Kidney glomerular epithelial cell (primary cell): ENCODE data around the gene SH3RF1.
"Not testable (repeated sequence)": the region's sequence is repeated elsewhere in the genome, so short reads cannot be mapped to it uniquely, and the experiment has no call there.

ENCODE experiments used
- DNase-seq: peaks from one replicate; lab custom pipeline; 2025; lab: John Stamatoyannopoulos, UW

SH3RF1 gene

DNA sequence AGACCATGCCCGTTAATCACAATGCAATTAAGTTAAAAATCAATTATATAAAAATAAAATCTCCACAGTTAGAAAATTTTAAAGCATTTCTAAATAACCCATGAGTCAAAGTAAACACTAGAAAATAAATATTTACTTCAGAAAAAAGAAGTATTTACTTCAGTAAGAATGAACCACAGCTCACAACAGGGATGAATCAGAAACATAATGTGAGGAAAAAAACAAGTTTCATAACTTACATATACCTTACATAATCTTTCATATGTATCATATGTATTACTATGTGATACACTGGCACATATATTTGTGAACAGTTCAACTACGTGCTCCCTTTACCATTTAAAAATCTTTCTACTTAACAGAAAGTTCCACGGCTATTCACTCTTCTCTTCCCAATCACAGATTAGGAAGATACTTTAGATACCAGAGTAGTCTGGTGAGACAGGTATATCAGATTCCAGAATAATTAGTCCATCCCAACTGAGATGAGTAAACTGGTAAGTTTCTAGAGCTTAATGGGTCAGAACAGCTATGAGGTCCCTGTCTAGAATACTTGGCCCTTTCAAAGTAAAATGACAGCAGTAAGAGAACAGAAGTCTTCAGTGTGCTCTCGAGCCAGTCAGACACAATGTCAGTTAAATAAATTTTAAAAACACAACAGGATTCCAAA is 70.3 kb downstream of the SH3RF1 start:
- DNase-seq: peak; percentile 26

DNA sequence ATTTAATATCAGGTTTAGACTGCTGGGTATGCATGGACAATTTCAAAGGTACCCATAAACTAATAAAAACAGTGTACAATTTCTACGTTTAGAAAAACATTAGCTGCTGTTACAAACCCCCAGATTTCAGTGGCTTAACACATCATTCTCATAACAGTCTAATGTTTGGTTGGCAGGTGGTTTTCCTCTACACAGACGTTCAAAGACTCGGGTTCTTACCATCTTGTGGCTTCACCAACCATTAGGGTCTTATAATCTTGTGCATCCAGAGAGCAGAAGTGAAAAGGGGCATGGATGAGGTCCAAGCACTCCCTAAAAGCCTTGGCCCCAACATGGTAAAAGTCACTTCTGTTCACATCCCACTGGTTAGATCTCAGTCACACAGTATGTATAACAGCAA is 71.6 kb downstream of the SH3RF1 start:
- DNase-seq: no peak

GRCh38 chr4:169198167-169198566 is 72.6 kb downstream of the SH3RF1 start:
- no peak for DNase-seq

- not testable (repeated sequence) for DNase-seq
These were observed 73.5 kb downstream of the SH3RF1 start for GRCh38 chr4:169197206-169197605.

- DNase-seq: no peak
These were observed 75.7 kb downstream of the SH3RF1 start for GRCh38 chr4:169195032-169195431.

DNA sequence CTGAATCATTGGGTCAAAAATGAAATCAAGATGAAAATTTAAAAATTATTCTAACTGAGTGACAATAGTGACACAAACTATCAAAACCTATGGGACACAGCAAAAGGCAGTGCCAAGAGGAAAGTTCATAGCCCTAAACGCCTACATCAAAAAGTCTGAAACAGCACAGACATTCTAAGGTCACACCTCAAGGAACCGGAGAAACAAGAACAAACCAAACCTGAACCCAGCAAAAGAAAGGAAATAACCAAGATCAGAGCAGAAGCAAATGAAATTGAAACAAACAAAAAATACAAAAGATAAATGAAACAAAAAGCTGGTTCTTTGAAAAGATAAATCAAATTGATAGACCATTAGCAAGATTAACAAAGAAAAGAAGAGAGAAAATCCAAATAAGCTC is 80.8 kb downstream of the SH3RF1 start:
- DNase-seq: not testable (repeated sequence)

GRCh38 chr4:169189372-169189771 is 81.4 kb downstream of the SH3RF1 start:
- no peak for DNase-seq

DNA sequence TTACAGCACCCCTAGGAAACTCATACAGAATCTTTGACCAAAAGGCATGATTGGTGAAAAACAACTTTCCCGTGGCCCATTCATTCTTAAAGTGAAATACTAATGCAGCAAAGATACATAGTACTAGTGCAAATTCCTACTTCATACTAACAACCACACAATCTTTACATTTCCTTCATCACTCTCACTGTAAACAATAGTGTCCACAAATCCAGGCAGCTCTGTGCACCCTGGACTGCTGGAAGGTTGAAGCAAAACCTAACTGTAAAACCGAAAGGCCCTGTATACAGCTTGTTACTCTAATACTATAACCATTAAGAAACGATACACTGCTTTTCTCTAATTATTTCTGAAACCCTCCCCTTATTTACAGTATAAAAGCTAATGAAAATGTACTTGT is 82.6 kb downstream of the SH3RF1 start:
- DNase-seq: no peak

DNA sequence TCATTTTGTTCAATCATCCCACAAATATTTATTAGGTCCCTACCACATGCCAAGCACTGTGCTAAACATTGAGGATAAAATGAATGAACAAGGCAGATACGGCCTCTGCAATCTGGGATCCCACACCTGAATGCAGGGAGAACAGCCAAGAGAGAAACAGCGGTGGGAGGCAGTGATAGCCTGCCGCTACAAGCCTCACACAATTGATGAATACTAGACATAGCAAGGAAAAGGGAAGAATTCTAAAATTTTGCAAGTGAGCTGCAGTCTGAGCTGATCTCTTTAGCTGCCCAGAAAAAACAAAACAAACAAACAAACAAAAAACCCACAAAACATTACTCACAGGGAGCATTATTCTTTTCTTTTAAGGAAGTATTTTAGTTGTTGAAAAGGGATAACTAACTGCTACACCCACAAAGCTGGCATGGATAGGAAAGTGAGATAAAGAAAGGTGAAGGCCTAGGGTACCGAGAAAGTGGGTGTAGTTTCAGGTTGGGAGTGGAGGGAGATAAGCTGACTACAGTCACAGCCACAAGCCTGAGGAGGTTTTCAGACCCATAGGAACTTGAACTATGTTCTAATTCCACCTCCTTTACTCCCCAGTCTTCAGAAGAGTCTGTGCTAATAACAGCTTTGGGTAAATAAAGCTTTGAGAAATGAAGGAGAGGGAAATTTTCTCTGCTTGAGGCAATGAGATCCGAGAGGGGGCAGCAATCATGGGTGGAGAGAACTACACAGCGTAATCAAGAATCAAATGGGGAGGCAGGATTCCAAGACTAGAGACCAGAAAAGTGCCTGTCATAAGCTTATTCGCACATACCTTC is 85.4 kb downstream of the SH3RF1 start:
- no peak for DNase-seq

GRCh38 chr4:169184686-169185085 is 86.1 kb downstream of the SH3RF1 start:
- DNase-seq: no peak

GRCh38 chr4:169184236-169184635 is 86.5 kb downstream of the SH3RF1 start:
- no peak for DNase-seq

DNA sequence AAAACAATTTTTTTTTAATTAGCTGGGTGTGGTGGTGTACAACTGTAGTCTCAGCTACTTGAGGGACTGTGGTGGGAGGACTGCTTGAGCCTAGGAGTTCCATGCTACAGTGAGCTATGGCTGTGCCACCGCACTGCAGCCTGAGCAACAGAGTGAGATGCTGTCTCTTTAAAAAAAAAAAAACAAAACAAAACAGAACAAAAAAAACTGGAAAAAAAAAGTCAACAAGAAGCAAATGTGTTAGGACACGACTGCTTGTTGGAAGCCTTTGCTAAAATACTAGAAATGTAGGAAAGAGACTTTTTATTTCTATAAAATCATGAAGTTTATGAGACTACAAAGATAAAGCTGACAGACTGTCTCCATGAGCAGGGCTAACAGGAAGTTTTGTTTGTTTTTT is 87.2 kb downstream of the SH3RF1 start:
- DNase-seq: no peak

DNA sequence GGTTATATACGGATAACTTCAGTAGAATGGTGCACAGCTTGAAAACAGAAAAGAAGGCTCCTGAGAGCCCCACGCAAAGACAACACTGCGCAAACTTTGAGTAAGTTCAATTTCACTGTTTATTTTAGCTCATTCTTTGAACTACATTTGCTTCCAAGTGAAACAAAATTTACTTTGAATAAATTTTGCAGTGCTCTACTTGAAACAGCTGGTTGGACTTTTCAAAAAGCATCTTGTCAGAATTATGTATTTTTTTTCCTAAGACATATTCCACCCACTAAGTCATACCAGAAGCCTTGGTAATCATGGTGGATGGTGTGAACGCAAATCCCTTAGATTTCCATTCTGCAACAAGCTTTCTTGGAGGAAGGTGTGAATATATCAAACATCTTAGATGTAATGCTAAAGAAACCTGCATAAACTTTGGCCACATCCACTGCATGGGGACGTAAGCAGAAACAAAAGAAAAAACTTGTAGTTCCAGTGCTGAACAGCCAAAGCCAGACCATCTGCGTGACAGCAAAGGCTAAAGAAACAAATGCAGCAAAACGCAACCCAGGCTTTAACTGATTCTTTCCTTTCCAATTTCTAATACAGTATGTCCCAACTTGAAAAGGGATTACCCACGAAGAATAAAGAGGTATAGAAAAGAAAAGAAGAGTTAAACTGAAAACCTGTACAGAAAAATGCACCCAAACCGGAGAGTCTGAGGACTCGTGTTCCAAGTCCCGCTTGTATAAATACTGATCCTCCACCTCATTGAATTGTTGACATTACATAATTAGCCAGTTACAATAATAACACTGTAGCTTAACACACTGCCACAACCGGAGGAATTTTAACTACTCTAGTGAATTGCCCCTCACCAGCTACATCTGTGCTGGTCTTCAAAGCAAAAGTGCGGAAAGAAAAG is 90.9 kb downstream of the SH3RF1 start:
- DNase-seq: no peak

DNA sequence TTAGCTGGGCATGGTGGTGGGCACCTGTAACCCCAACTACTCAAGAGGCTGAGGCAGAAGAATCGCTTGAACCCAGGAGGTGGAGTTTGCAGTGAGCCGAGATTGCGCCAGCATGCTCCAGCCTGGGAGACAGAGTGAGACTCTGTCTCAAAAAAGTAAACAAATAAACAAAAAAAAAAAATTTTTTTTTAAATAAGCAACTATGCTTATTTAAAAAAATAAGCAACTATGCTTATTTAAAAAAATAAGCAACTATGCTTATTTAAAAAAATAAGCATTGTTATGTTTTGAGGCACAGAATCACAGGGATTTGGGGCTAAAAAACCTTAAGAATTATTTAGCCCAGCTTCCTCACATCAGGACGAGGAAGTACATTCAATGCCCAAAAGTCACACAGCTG is 92.7 kb downstream of the SH3RF1 start:
- not testable (repeated sequence) for DNase-seq

GRCh38 chr4:169175476-169175875 is 95.3 kb downstream of the SH3RF1 start:
- no peak for DNase-seq

DNA sequence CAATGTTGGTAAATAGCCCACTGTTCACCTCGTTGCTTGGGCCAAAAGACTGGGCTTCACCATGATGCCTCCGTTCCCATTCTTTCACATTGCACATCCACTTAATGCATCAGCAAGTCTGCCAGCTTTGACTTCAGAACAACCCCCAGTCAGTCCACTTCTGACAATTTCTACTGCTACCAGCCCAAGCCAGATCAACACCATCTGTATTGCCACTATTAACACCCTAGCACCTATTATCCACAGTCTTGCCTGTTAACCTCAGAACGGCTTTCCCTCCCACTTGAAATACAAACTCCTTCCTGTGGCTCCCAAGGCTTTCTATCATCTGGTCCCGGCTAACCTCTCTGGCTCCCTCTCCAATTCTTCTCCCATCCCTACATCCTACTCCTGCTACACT is 95.7 kb downstream of the SH3RF1 start:
- DNase-seq: no peak

DNA sequence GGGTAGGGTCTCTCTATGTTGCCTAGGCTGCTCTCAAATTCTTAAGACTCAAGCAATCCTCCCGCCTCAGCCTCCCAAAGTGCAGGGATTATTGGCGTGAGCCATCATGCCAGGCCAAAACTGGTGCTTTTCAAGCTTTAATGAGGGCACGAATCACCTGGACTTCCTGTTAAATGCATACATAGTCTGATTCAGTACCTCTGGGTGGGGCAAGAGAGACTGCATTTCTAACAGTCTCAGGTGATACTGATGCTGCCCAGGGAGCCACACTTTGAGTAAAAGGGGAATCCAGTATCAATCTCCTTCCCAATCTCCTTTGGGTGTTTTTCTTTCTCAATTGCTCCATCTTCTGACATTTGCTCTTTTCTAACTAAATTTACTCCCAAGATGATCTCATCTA is 96.5 kb downstream of the SH3RF1 start:
- no peak for DNase-seq

DNA sequence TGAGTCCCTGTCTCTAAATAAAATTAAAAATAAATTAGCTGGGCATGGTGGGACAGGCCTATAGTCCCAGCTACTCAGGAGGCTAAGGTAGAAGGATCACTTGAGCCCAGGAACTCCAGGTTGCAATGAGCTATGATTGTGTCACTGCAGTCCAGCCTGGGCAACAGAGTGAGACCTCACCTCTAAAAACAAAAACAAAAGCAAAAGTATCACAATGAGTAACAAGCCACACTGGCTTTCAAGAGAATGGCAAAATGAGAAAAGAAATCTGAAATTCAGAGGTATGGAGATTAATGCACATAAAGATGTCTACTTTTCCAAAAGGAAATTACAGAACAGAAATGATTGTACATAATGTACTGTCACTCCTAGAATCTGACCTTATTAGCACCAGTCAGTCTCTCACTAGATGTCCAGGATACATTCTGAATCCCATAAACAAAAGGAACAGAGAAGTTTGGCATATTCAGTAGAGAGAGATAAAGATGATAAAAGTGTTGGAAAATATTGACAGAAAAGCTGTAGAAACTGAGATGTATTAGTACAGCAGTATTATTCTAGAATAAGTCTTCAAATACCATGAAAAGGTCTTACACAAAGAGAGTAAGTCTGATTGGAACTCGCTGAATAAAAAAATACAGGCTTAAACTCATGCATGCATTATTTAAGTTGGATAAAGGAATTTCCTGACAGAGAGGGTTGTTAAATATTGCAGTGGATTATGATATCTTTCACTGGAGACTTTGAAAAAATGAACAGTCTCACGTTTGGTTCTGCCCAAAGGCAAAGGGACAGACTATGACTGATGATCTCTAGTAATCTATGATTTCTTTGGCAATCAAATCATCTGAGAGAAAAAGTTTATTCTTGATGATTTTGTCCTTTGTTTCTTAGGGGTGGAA is 102.5 kb downstream of the SH3RF1 start:
- no peak for DNase-seq

DNA sequence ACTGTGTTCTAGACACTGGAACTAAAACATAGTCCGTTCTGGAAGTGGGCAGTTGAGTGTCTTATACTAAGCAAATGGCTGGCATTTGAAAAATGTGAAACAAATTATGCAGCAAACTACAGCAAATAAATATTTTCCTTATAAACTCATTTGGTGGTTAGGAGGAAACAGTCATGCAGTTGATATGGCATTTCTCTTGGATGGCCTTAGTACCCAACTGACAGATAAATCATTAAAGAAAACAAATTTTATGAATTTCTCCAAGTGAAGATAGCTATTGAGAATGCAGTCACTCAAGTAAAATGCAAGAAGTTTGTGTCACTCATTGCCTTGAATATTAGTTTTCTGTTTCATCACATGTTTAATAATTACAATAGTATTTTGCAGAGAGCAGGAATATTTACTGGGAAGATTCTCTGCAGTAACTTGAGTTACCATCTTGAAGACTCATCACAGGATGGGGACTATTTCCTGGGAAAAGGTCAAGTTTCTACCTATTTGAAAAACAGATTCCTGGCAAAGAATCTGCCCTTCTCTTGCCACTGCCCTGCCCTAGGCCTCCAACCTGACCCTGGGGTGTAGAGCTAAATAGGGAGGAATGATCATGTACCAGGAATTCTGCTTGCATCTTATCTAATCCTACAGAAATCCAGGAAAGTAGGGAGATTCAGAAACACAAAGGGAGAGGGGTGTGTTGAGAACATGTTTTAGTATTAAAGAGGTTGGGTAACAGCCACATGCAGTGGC is 105.9 kb downstream of the SH3RF1 start:
- DNase-seq: peak; percentile 75

GRCh38 chr4:169163947-169164668 is 106.6 kb downstream of the SH3RF1 start:
- DNase-seq: no peak
